ENCODE measurements around the gene NTF3.

NTF3 gene

DNA sequence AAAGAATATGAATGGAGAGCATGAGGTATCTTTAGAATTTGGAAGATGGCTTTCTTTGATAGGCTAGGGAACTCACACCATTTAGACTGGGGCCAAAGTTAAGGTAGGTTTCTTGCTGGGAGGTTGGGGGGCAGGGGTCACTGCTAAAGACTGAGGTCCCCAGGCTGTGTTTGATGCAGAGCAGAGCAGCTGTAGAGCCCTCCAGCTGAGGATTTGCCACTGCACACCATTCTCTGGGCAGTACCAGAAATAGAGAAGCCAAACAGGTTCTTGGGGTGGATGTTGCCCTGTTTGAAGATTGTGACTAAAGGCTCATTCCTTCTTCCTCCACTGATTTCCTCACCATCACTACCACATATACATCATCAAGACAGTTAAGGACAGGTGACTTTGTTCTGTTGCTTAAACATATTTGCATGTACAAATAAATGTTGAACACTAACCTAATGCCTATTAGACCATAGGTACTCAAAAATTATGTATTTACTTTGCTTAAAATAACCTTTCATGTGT is 7.9 kb downstream of the NTF3 start:
- no peak for DNase-seq (ENCODE audit: insufficient read length, low spot score)
- TF ChIP-seq SPI1 (IDR thresholded peaks at IDR 0.05; ENCODE audit: low read depth, low read length) (no peak), POU2F2 (IDR thresholded peaks at IDR 0.05; ENCODE audit: low read depth, low read length) (no peak), PAX5 (IDR thresholded peaks at IDR 0.05; ENCODE audit: insufficient read depth, low read length, severe bottlenecking) (no peak), POLR2AphosphoS5 (IDR thresholded peaks at IDR 0.05; ENCODE audit: low read depth, low read length) (no peak), POLR2A (IDR thresholded peaks at IDR 0.05; ENCODE audit: low read depth, low read length) (no peak), TAF1 (IDR thresholded peaks at IDR 0.05; ENCODE audit: low read depth, low read length) (no peak)
- no peak for FAIRE-seq

DNA sequence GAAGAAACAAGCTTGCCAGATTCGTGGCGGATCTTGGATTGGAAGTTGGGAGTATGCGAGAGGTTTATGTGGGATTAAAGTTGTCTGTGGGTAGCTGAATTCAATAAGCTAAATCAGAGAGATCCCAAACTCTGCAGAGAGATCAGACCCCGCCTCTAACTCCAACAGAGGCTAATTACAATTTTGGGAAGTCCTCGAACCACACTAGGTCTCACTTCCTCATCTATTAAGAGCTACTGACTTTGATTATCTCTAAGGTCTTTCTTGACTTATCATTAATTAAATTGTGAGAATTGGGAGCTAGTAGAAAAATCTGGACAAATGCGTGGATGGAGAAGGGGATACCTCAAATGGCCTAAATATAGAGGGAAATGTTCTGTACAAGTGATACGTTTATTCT is 9.1 kb downstream of the NTF3 start:
- FAIRE-seq = no peak
- TF ChIP-seq TAF1 (IDR thresholded peaks at IDR 0.05; ENCODE audit: low read depth, low read length) (no peak), SPI1 (IDR thresholded peaks at IDR 0.05; ENCODE audit: low read depth, low read length) (peak; percentile 54)
- DNase-seq (ENCODE audit: insufficient read length, low spot score) = no peak

GRCh38 chr12:5441497-5442236 is 9.8 kb downstream of the NTF3 start:
- no peak for TF ChIP-seq PAX5 (IDR thresholded peaks at IDR 0.05; ENCODE audit: insufficient read depth, low read length, severe bottlenecking)
- no peak for TF ChIP-seq SPI1 (IDR thresholded peaks at IDR 0.05; ENCODE audit: low read depth, low read length)
- no peak for TF ChIP-seq POLR2AphosphoS5 (IDR thresholded peaks at IDR 0.05; ENCODE audit: low read depth, low read length)
- TF ChIP-seq TAF1 (IDR thresholded peaks at IDR 0.05; ENCODE audit: low read depth, low read length) = no peak
- no peak for TF ChIP-seq POLR2A (IDR thresholded peaks at IDR 0.05; ENCODE audit: low read depth, low read length)
- TF ChIP-seq POU2F2 (IDR thresholded peaks at IDR 0.05; ENCODE audit: low read depth, low read length) = no peak
- FAIRE-seq (no peak), DNase-seq (ENCODE audit: insufficient read length, low spot score) (no peak)

GRCh38 chr12:5442251-5443006 is 10.5 kb downstream of the NTF3 start:
- DNase-seq (ENCODE audit: insufficient read length, low spot score) (no peak), FAIRE-seq (no peak)
- TF ChIP-seq POLR2AphosphoS5 (IDR thresholded peaks at IDR 0.05; ENCODE audit: low read depth, low read length) = no peak
- no peak for TF ChIP-seq PAX5 (IDR thresholded peaks at IDR 0.05; ENCODE audit: insufficient read depth, low read length, severe bottlenecking)
- TF ChIP-seq SPI1 (IDR thresholded peaks at IDR 0.05; ENCODE audit: low read depth, low read length) = no peak
- no peak for TF ChIP-seq POLR2A (IDR thresholded peaks at IDR 0.05; ENCODE audit: low read depth, low read length)
- TF ChIP-seq TAF1 (IDR thresholded peaks at IDR 0.05; ENCODE audit: low read depth, low read length) = no peak
- no peak for TF ChIP-seq POU2F2 (IDR thresholded peaks at IDR 0.05; ENCODE audit: low read depth, low read length)

- no peak for FAIRE-seq
- DNase-seq (ENCODE audit: insufficient read length, low spot score) = no peak
- TF ChIP-seq SPI1 (IDR thresholded peaks at IDR 0.05; ENCODE audit: low read depth, low read length) (no peak), POLR2A (IDR thresholded peaks at IDR 0.05; ENCODE audit: low read depth, low read length) (no peak), POLR2AphosphoS5 (IDR thresholded peaks at IDR 0.05; ENCODE audit: low read depth, low read length) (no peak), PAX5 (IDR thresholded peaks at IDR 0.05; ENCODE audit: insufficient read depth, low read length, severe bottlenecking) (no peak), POU2F2 (IDR thresholded peaks at IDR 0.05; ENCODE audit: low read depth, low read length) (no peak), TAF1 (IDR thresholded peaks at IDR 0.05; ENCODE audit: low read depth, low read length) (no peak)
Measured at GRCh38 chr12:5444520-5444919, 12.6 kb downstream of the NTF3 start.

- FAIRE-seq (no peak), DNase-seq (ENCODE audit: insufficient read length, low spot score) (no peak)
- no peak for TF ChIP-seq POLR2A (IDR thresholded peaks at IDR 0.05; ENCODE audit: low read depth, low read length)
- no peak for TF ChIP-seq POU2F2 (IDR thresholded peaks at IDR 0.05; ENCODE audit: low read depth, low read length)
- no peak for TF ChIP-seq POLR2AphosphoS5 (IDR thresholded peaks at IDR 0.05; ENCODE audit: low read depth, low read length)
- TF ChIP-seq TAF1 (IDR thresholded peaks at IDR 0.05; ENCODE audit: low read depth, low read length) = no peak
- no peak for TF ChIP-seq PAX5 (IDR thresholded peaks at IDR 0.05; ENCODE audit: insufficient read depth, low read length, severe bottlenecking)
- TF ChIP-seq SPI1 (IDR thresholded peaks at IDR 0.05; ENCODE audit: low read depth, low read length) = no peak
Measured at GRCh38 chr12:5447320-5447719, 15.4 kb downstream of the NTF3 start.

- DNase-seq (ENCODE audit: insufficient read length, low spot score) (no peak), FAIRE-seq (no peak)
- TF ChIP-seq SPI1 (IDR thresholded peaks at IDR 0.05; ENCODE audit: low read depth, low read length) (no peak), PAX5 (IDR thresholded peaks at IDR 0.05; ENCODE audit: insufficient read depth, low read length, severe bottlenecking) (no peak), POLR2AphosphoS5 (IDR thresholded peaks at IDR 0.05; ENCODE audit: low read depth, low read length) (no peak), POU2F2 (IDR thresholded peaks at IDR 0.05; ENCODE audit: low read depth, low read length) (no peak), POLR2A (IDR thresholded peaks at IDR 0.05; ENCODE audit: low read depth, low read length) (no peak), TAF1 (IDR thresholded peaks at IDR 0.05; ENCODE audit: low read depth, low read length) (no peak)
Measured at GRCh38 chr12:5451251-5451650, 19.3 kb downstream of the NTF3 start.

- no peak for DNase-seq (ENCODE audit: insufficient read length, low spot score)
- TF ChIP-seq POU2F2 (IDR thresholded peaks at IDR 0.05; ENCODE audit: low read depth, low read length) (no peak), SPI1 (IDR thresholded peaks at IDR 0.05; ENCODE audit: low read depth, low read length) (no peak), POLR2A (IDR thresholded peaks at IDR 0.05; ENCODE audit: low read depth, low read length) (no peak), TAF1 (IDR thresholded peaks at IDR 0.05; ENCODE audit: low read depth, low read length) (no peak), POLR2AphosphoS5 (IDR thresholded peaks at IDR 0.05; ENCODE audit: low read depth, low read length) (no peak), PAX5 (IDR thresholded peaks at IDR 0.05; ENCODE audit: insufficient read depth, low read length, severe bottlenecking) (no peak)
- FAIRE-seq = no peak
Measured at GRCh38 chr12:5452569-5452968, 20.7 kb downstream of the NTF3 start.

- no peak for FAIRE-seq
- DNase-seq (ENCODE audit: insufficient read length, low spot score) = no peak
- no peak for TF ChIP-seq POLR2AphosphoS5 (IDR thresholded peaks at IDR 0.05; ENCODE audit: low read depth, low read length)
- TF ChIP-seq PAX5 (IDR thresholded peaks at IDR 0.05; ENCODE audit: insufficient read depth, low read length, severe bottlenecking) = no peak
- TF ChIP-seq POU2F2 (IDR thresholded peaks at IDR 0.05; ENCODE audit: low read depth, low read length) = no peak
- TF ChIP-seq POLR2A (IDR thresholded peaks at IDR 0.05; ENCODE audit: low read depth, low read length) = no peak
- no peak for TF ChIP-seq SPI1 (IDR thresholded peaks at IDR 0.05; ENCODE audit: low read depth, low read length)
- TF ChIP-seq TAF1 (IDR thresholded peaks at IDR 0.05; ENCODE audit: low read depth, low read length) = no peak
Measured at GRCh38 chr12:5453466-5453865, 21.6 kb downstream of the NTF3 start.
